PC-3 (cell line): ENCODE data around the gene KIAA2012.

Source experiments
- EZH2 ChIP-seq: fragments of 300-600 bp; sonication (generic); IDR thresholded peaks from one replicate; pipeline ENCODE4 v1.6.1; 2017; ENCODE audit warnings: antibody characterized with exemption, mild to moderate bottlenecking, low read length; ENCODE audit not compliant: unreplicated experiment
- EZH2phosphoT487 ChIP-seq: fragments of 300-600 bp; sonication (generic); IDR thresholded peaks from 2 replicates; pipeline ENCODE4 v1.6.1; 2018; ENCODE audit warnings: mild to moderate bottlenecking, antibody characterized with exemption, low read length, borderline replicate concordance
- TF ChIP-seq, protein P1 (sequence below): fragments of 300-600 bp; sonication (generic); conservative IDR thresholded peaks from 2 replicates; pipeline ENCODE4 v1.5.1; 2017; ENCODE audit warnings: antibody characterized with exemption, low read depth, mild to moderate bottlenecking, low read length

DNA sequence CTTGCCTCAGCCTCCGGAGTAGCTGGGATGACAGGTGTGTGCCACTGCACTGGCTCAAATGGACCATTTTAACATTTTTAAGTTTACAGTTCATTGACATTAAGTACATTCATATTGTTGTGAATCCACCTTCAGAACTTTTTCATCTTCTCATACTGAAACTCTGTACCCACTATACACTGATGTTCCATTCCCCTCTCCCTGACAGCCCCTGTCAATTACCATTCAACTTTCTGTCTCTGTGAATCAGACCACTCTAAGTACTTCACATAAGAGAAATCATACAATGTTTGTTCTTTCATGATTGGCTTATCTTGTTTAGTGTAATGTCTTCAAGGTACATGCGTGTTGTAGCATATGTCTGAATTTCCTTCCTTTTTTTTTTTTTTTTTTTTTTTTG, 1.9 kb upstream of the KIAA2012 start:
- TF ChIP-seq, protein P1, sequence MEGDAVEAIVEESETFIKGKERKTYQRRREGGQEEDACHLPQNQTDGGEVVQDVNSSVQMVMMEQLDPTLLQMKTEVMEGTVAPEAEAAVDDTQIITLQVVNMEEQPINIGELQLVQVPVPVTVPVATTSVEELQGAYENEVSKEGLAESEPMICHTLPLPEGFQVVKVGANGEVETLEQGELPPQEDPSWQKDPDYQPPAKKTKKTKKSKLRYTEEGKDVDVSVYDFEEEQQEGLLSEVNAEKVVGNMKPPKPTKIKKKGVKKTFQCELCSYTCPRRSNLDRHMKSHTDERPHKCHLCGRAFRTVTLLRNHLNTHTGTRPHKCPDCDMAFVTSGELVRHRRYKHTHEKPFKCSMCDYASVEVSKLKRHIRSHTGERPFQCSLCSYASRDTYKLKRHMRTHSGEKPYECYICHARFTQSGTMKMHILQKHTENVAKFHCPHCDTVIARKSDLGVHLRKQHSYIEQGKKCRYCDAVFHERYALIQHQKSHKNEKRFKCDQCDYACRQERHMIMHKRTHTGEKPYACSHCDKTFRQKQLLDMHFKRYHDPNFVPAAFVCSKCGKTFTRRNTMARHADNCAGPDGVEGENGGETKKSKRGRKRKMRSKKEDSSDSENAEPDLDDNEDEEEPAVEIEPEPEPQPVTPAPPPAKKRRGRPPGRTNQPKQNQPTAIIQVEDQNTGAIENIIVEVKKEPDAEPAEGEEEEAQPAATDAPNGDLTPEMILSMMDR: no peak
- TF ChIP-seq EZH2phosphoT487 (no peak), EZH2 (no peak)
